H1 (cell line): ENCODE measurements around the gene HBD. TPM values are rescaled to one million over a fixed set of nuclear protein-coding genes. Genes with fewer than 3 reads are reported as not detected.

Source experiments
- CTCF ChIA-PET: fragments of 300-600 bp; sonication (Branson Sonifier 250); formaldehyde crosslinking; loops from one replicate; lab custom pipeline; 2021; ENCODE audit not compliant: partially characterized antibody; lab: Charles Lee
- POLR2A ChIA-PET: fragments of 300-600 bp; sonication (Branson Sonifier 250); formaldehyde crosslinking; loops from one replicate; lab custom pipeline; 2021; ENCODE audit warnings: inconsistent platforms; ENCODE audit not compliant: partially characterized antibody; lab: Charles Lee
- DNase-seq, 2 experiments: peaks; one replicate each; pipeline versions ENCODE4 v3.0.0 to v3.0.0-alpha.2; 2010 to 2022; ENCODE audit warnings: low spot score in 2 of 2, low read depth in 1 of 2, mixed read lengths in 1 of 2
- FAIRE-seq: peaks from 2 replicates; lab custom pipeline; 2011; peaks lifted over from hg19 to GRCh38; lab: Jason Lieb, UNC
- H2AFZ ChIP-seq: 2 replicates; pipeline ENCODE4 v1.8.1; 2012; ENCODE audit warnings: low read length, inconsistent platforms
- H2AK5ac ChIP-seq: 2 replicates; pipeline ENCODE4 v1.6.1; 2013; ENCODE audit warnings: low read depth, low read length
- H2BK120ac ChIP-seq: replicated peaks from 2 replicates; pipeline ENCODE3; 2013; ENCODE audit warnings: low read depth, low read length, inconsistent platforms
- H2BK12ac ChIP-seq: 2 replicates; pipeline ENCODE4 v1.6.1; 2013; ENCODE audit warnings: low read depth, low read length
- H2BK15ac ChIP-seq: 2 replicates; pipeline ENCODE4 v1.6.1; 2013; ENCODE audit warnings: low read length
- H2BK20ac ChIP-seq: 2 replicates; pipeline ENCODE4 v1.6.1; 2013; ENCODE audit warnings: low read length
- H2BK5ac ChIP-seq: 2 replicates; pipeline ENCODE4 v1.6.1; 2013; ENCODE audit warnings: low read depth, low read length
- H3K14ac ChIP-seq: 2 replicates; pipeline ENCODE4 v1.6.1; 2013; ENCODE audit warnings: inconsistent platforms; ENCODE audit not compliant: insufficient read length
- H3K18ac ChIP-seq: 2 replicates; pipeline ENCODE4 v1.6.1; 2013; ENCODE audit warnings: low read length; ENCODE audit errors: extremely low read depth
- H3K23ac ChIP-seq: 2 replicates; pipeline ENCODE4 v1.6.1; 2013; ENCODE audit warnings: inconsistent platforms; ENCODE audit not compliant: insufficient read length
- H3K23me2 ChIP-seq: 2 replicates; pipeline ENCODE4 v1.6.1; 2013; ENCODE audit warnings: low read depth, low read length
- H3K27ac ChIP-seq: 2 replicates; pipeline ENCODE4 v1.6.1; 2011; ENCODE audit warnings: low read depth, low read length, inconsistent platforms
- H3K27me3 ChIP-seq, 4 experiments: replicated peaks in 1 of 4; 1 replicate in 1 of 4; 2 replicates in 3 of 4; pipeline versions ENCODE4 v1.6.1 to v1.8.1; 2011 to 2013; ENCODE audit warnings: low read length in 3 of 4, mild to moderate bottlenecking in 3 of 4, inconsistent platforms in 2 of 4, mixed read lengths in 2 of 4, moderate library complexity in 1 of 4; ENCODE audit not compliant: control insufficient read depth in 3 of 4, insufficient read depth in 3 of 4; ENCODE audit errors: extremely low read depth in 1 of 4
- H3K36me3 ChIP-seq, 4 experiments: 2 replicates each; pipeline versions ENCODE4 v1.6.1 to v1.8.1; 2011 to 2013; ENCODE audit warnings: mild to moderate bottlenecking in 4 of 4, low read length in 3 of 4, moderate library complexity in 2 of 4, control low read depth in 1 of 4, inconsistent platforms in 1 of 4; ENCODE audit not compliant: insufficient read depth in 4 of 4, control insufficient read depth in 2 of 4
- H3K4ac ChIP-seq: replicated peaks from 2 replicates; pipeline ENCODE3; 2013; ENCODE audit warnings: low read length, low read depth, mixed read lengths, inconsistent platforms; ENCODE audit not compliant: insufficient read length
- H3K4me1 ChIP-seq, 4 experiments: replicated peaks in 1 of 4; 1 replicate in 1 of 4; 2 replicates in 3 of 4; pipeline versions ENCODE4 v1.6.1 to v1.8.1; 2011 to 2013; ENCODE audit warnings: low read length in 3 of 4, inconsistent platforms in 2 of 4, mixed read lengths in 1 of 4; ENCODE audit not compliant: insufficient read depth in 4 of 4, control insufficient read depth in 3 of 4
- H3K4me2 ChIP-seq, 2 experiments: 2 replicates each; pipeline versions ENCODE4 v1.6.1 to v1.8.1; 2011 to 2013; ENCODE audit warnings: low read depth in 2 of 2, low read length in 2 of 2, control low read depth in 1 of 2, inconsistent platforms in 1 of 2, mild to moderate bottlenecking in 1 of 2; ENCODE audit not compliant: insufficient read depth in 1 of 2
- H3K4me3 ChIP-seq, 4 experiments: fragments of 200-600, 300-600 bp in 1 of 4; sonication (generic), shearing (Covaris generic), sonication (Bioruptor Twin) in 1 of 4; 2 replicates each; pipeline versions ENCODE4 v1.5.1 to v1.8.1; 2011 to 2016; ENCODE audit warnings: low read length in 4 of 4, low read depth in 3 of 4, control low read depth in 2 of 4, inconsistent platforms in 2 of 4, mild to moderate bottlenecking in 2 of 4, mixed read lengths in 1 of 4, moderate library complexity in 1 of 4; ENCODE audit not compliant: insufficient read depth in 2 of 4; ENCODE audit errors: extremely low read depth in 1 of 4
- H3K56ac ChIP-seq: replicated peaks from 2 replicates; pipeline ENCODE3; 2013; ENCODE audit warnings: low read depth, mild to moderate bottlenecking, mixed read lengths, low read length, inconsistent platforms; ENCODE audit not compliant: insufficient read length
- H3K79me1 ChIP-seq: 2 replicates; pipeline ENCODE4 v1.6.1; 2013; ENCODE audit warnings: low read depth, low read length, control low read depth
- H3K79me2 ChIP-seq, 2 experiments: 2 replicates each; pipeline versions ENCODE4 v1.6.1 to v1.8.1; 2012 to 2013; ENCODE audit warnings: low read length in 2 of 2, mild to moderate bottlenecking in 2 of 2, inconsistent platforms in 1 of 2; ENCODE audit not compliant: insufficient read depth in 2 of 2, control insufficient read depth in 1 of 2
- H3K9ac ChIP-seq, 4 experiments: replicated peaks in 1 of 4; 1 replicate in 1 of 4; 2 replicates in 3 of 4; pipeline versions ENCODE4 v1.6.1 to v1.8.1; 2011 to 2013; ENCODE audit warnings: low read depth in 3 of 4, low read length in 3 of 4, control low read depth in 2 of 4, mild to moderate bottlenecking in 2 of 4, moderate library complexity in 2 of 4, inconsistent platforms in 1 of 4; ENCODE audit errors: extremely low read depth in 1 of 4
- H3K9me3 ChIP-seq, 2 experiments: 2 replicates each; pipeline versions ENCODE4 v1.6.1 to v1.8.1; 2012 to 2013; ENCODE audit warnings: mild to moderate bottlenecking in 2 of 2, moderate library complexity in 2 of 2, control low read depth in 1 of 2, inconsistent platforms in 1 of 2, low read depth in 1 of 2, low read length in 1 of 2, mixed read lengths in 1 of 2; ENCODE audit not compliant: insufficient read depth in 2 of 2
- H4K20me1 ChIP-seq, 2 experiments: replicated peaks in 1 of 2; 2 replicates each; pipeline versions ENCODE3 to v1.8.1; 2011 to 2013; ENCODE audit warnings: inconsistent platforms in 2 of 2, low read length in 2 of 2, mild to moderate bottlenecking in 1 of 2; ENCODE audit not compliant: insufficient read depth in 2 of 2, control insufficient read depth in 1 of 2
- H4K5ac ChIP-seq: 2 replicates; pipeline ENCODE4 v1.6.1; 2013; ENCODE audit warnings: low read length, low read depth, mixed read lengths, inconsistent platforms; ENCODE audit not compliant: insufficient read length
- H4K8ac ChIP-seq: 2 replicates; pipeline ENCODE4 v1.8.0; 2013; ENCODE audit warnings: mild to moderate bottlenecking, moderate library complexity, low read length, inconsistent platforms; ENCODE audit not compliant: insufficient read depth; ENCODE audit errors: extremely low read depth
- H4K91ac ChIP-seq: replicated peaks from 2 replicates; pipeline ENCODE3; 2013; ENCODE audit warnings: low read length, mixed read lengths, inconsistent platforms; ENCODE audit not compliant: insufficient read length
- CHD2 ChIP-seq: IDR thresholded peaks from 2 replicates; pipeline ENCODE4 v1.6.1; 2012; ENCODE audit warnings: low read length, improper control_type of control experiment
- CREB1 ChIP-seq: IDR thresholded peaks from 2 replicates; pipeline ENCODE4 v1.6.1; 2012; ENCODE audit warnings: inconsistent platforms
- JUND ChIP-seq: IDR thresholded peaks from 2 replicates; pipeline ENCODE4 v1.6.1; 2011; ENCODE audit warnings: mild to moderate bottlenecking, improper control_type of control experiment, low read length
- KDM1A ChIP-seq: fragments of 200-600, 300-600 bp; sonication (generic); IDR thresholded peaks from 2 replicates; pipeline ENCODE4 v1.7.1; 2016; ENCODE audit warnings: mild to moderate bottlenecking, low read length, borderline replicate concordance
- RFX5 ChIP-seq: IDR thresholded peaks from 2 replicates; pipeline ENCODE4 v1.6.1; 2011; ENCODE audit warnings: low read depth, low read length, improper control_type of control experiment, borderline replicate concordance
- SP1 ChIP-seq: IDR thresholded peaks from 2 replicates; pipeline ENCODE4 v1.6.1; 2011; ENCODE audit warnings: low read depth, low read length
- SP2 ChIP-seq: IDR thresholded peaks from 2 replicates; pipeline ENCODE4 v1.6.1; 2012; ENCODE audit warnings: mild to moderate bottlenecking, low read length, inconsistent platforms
- WGBS, 2 experiments: shearing (Covaris generic) in 1 of 2; methylation state at CpG; one replicate each; pipeline versions ENCODE4 v1.1.6 to v1.1.7; 2013 to 2015; ENCODE audit warnings: low lambda C conversion rate in 2 of 2, mixed read lengths in 2 of 2, inconsistent platforms in 1 of 2, low coverage in 1 of 2, missing lambda C conversion rate in 1 of 2; ENCODE audit not compliant: insufficient replicate concordance in 2 of 2, insufficient coverage in 1 of 2, insufficient read length in 1 of 2; ENCODE audit errors: extremely low coverage in 1 of 2, missing lambda C conversion rate in 1 of 2; 5-methylcytosine and 5-hydroxymethylcytosine counted together
- polyA plus RNA-seq, 7 experiments: library from polyadenylated mRNA; depleted of rRNA in 3 of 7; stranded (reverse) in 5 of 7; unstranded in 2 of 7; fragments of >200 nt in 5 of 7; fragments of 200-250 nt in 2 of 7; gene quantifications; 1 replicate in 5 of 7; 2 replicates in 1 of 7; 4 replicates in 1 of 7; pipeline versions ENCODE4 v1.2.1 to v1.2.3, GENCODE V29; 2011 to 2013; ENCODE audit warnings: missing spikeins in 2 of 7, mixed read lengths in 2 of 7
- total RNA-seq: library from RNA; stranded (reverse); fragmentation: NEBNext Ultra II Directional; extraction: Animal tissue kit (Norgen Biotek cat#: 25700); gene quantifications from 2 replicates; pipeline ENCODE4 v1.2.1, GENCODE V29; 2021

Gene HBD
- total and polyA plus RNA-seq, 2 of the 8 experiments (the other 6 are each of a cell fraction or from before 2014, with no cell fraction given): not detected

DNA sequence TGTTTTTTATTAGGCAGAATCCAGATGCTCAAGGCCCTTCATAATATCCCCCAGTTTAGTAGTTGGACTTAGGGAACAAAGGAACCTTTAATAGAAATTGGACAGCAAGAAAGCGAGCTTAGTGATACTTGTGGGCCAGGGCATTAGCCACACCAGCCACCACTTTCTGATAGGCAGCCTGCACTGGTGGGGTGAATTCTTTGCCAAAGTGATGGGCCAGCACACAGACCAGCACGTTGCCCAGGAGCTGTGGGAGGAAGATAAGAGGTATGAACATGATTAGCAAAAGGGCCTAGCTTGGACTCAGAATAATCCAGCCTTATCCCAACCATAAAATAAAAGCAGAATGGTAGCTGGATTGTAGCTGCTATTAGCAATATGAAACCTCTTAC lies 8.8 kb downstream of the HBD start:
- Histone ChIP-seq H3K56ac (no peak overlapping the region), H4K20me1 (no peaks in the 10 kb centered on the region), H3K23me2 (no peaks in the 10 kb centered on the region; the same call in 1 of the 2 replicates), H2BK20ac (no peak overlapping the region), H2BK120ac (no peak overlapping the region), H3K27ac (no peak overlapping the region), H4K5ac (no peak overlapping the region), H3K79me1 (no peaks in the 10 kb centered on the region), H3K14ac (no peak overlapping the region), H3K4ac (no peak overlapping the region), H3K4me3 (no peak overlapping the region), H2BK12ac (no peak overlapping the region), H4K8ac (no peak overlapping the region), H4K91ac (no peak overlapping the region), H3K27me3 (no peaks in the 10 kb centered on the region), H3K23ac (no peak overlapping the region), H2AFZ (no peak overlapping the region), H3K4me1 (no peaks in the 10 kb centered on the region), H3K9me3 (peaks cover 4 to 6% of the 10 kb centered on the region in 2 experiments; a peak in 2 of 4 replicates), H2BK15ac (no peak overlapping the region), H3K18ac (no peak overlapping the region), H2BK5ac (no peak overlapping the region), H3K9ac (no peak overlapping the region)
- no peak for FAIRE-seq
- DNase-seq: no peak
- CTCF ChIA-PET: interaction anchor here (1.3 kb wide), 1 partner anchor 12 kb away, joined by 6 read pairs; no protein-coding TSS in a partner anchor
- POLR2A ChIA-PET: no interaction called here
- 86% methylated on average over 2 of the region's 2 CpGs; no CpG with 5 or more reads in 1 of the 2 experiments for WGBS, 2 experiments
- no peak for TF ChIP-seq KDM1A
- TF ChIP-seq JUND: no peak
- TF ChIP-seq CREB1: no peak
- TF ChIP-seq CHD2: no peak
- TF ChIP-seq SP2: no peak
- no peak for TF ChIP-seq SP1
- no peak for TF ChIP-seq RFX5
- TF ChIP-seq, all 59 proteins: peak for 0
- no peaks in the 10 kb centered on the region for H3K79me2 ChIP-seq
- no peak overlapping the region for H2AK5ac ChIP-seq
- H3K4me2 ChIP-seq: no peak overlapping the region
- no peaks in the 10 kb centered on the region for H3K36me3 ChIP-seq
